LNCAP (cell line): ENCODE measurements around the gene POLR1C.

Source experiments
- TF ChIP-seq, protein P1 (sequence below): fragments of 450-650 bp; IDR thresholded peaks from 2 replicates; pipeline ENCODE4 v1.5.1; 2017; ENCODE audit warnings: mild to moderate bottlenecking

Gene POLR1C

DNA sequence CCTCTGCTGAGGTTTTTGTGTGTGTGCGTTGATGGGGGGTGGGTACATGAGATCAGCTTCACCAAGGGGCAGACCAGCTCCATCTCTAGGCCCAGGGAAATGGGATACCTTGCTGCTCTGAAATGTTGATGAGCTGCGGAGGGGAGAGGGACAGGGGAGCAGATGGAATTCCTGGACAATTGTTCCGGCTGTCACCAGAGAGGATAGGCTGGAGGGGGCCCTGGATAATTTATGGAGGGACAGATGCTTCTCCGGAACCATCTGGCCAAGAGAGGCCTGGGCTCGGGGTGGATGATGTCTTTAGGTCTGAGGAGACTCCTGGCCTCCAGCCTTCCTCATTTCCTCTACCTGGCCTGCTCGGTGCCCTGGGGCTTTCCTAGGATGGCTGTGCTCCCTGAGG lies 41.4 kb upstream of the POLR1C start:
- TF ChIP-seq, protein P1, sequence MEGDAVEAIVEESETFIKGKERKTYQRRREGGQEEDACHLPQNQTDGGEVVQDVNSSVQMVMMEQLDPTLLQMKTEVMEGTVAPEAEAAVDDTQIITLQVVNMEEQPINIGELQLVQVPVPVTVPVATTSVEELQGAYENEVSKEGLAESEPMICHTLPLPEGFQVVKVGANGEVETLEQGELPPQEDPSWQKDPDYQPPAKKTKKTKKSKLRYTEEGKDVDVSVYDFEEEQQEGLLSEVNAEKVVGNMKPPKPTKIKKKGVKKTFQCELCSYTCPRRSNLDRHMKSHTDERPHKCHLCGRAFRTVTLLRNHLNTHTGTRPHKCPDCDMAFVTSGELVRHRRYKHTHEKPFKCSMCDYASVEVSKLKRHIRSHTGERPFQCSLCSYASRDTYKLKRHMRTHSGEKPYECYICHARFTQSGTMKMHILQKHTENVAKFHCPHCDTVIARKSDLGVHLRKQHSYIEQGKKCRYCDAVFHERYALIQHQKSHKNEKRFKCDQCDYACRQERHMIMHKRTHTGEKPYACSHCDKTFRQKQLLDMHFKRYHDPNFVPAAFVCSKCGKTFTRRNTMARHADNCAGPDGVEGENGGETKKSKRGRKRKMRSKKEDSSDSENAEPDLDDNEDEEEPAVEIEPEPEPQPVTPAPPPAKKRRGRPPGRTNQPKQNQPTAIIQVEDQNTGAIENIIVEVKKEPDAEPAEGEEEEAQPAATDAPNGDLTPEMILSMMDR: no peak

DNA sequence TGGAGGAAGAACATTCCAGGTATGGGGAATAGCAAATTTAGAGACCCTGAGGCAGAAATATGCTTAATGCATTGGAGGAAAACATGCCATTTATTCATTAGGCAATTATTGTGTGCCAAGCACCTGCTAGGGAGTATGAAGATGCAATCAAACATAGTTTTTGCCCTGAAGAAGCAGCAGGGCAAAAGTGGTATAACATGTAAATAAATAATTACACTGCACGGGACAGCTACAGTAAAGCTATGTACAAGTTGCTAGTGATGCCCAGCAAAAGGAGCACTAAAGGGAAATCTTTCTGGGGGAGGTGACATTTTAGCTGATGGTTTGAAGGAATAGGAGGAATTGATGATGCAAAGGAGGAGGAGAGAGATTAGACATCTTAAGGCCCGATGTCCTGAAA lies 40.1 kb upstream of the POLR1C start:
- TF ChIP-seq, protein P1: no peak

DNA sequence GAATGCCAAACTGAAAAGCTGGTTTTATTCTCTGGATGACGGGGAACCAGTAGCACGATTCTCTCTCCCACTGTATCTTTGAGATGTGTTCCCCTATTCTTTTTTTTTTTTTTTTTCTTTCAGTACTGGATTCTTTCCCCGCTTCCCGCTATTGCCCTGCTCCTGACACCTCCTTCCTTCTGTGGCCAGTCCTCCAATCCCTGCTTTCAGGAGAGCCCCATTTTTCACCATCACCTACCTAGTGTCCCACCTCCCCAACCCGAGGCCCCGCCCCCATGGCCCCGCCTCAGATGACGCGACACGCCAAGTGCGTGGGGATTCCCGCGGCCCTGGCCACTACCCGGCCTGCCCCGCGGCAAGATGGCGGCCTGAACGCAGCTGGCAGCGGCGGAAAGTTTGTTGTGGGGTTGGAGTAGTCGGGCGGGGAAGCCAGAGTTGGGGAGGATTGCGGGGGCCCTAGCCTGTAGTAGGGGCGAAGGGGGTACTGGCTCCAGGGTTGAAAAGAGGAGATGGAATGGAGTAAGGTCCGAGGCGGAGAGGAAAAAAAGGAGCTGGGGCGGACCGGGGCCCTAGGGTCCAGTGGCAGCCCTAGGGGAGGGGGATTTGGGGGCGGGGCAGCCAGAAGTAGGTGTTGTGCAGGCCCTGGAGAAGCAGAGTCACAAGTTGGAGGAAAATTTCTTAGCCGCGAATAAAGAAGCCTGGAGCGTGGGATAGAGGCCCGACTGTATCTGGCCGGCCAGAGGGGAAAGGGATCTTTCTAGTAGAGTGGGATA lies 39.5 kb upstream of the POLR1C start, which contains the start of gene TJAP1:
TSS of gene TJAP1 (plus strand) at position 336 of the 773 bp plus-strand sequence. CDS start 21,432 bp downstream, outside the sequence.
- TF ChIP-seq, protein P1: no peak

DNA sequence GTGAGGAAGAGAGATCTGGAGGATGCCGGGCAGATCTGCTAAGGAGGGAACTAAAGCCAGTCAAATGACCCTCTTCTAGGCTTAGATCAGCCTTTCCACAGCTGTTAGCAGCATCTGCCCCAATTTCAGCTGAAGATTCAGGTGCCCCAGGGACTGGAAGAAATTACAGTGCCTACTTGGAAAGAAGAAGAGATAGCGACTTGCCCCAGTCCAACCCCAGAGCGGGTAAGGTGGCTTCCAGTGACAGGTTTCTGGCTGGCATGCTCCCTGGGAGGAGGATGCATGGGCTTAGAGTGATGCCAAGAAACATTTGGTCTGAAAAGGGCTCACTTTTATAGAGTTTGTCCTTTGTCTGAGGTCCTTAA lies 38.9 kb upstream of the POLR1C start:
- TF ChIP-seq, protein P1: no peak

DNA sequence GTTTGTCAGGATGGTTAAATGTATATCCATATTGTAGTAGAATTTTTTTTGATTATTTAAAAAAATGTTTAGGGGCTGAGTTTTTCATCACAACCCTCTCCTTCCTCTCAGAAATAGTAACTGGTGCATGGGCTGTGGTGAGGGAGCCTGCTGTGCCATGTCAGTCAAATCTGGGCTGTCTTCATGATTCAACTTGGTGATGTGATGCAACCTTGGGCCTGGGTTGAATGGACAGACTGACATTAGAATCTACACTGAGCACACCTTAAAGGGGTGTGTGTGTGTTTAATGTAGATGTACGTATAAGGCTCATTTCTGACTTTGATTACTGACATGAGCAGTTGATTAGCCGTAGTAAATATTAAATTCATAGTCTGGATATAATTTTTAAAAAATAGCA lies 35.8 kb upstream of the POLR1C start:
- TF ChIP-seq, protein P1: no peak

DNA sequence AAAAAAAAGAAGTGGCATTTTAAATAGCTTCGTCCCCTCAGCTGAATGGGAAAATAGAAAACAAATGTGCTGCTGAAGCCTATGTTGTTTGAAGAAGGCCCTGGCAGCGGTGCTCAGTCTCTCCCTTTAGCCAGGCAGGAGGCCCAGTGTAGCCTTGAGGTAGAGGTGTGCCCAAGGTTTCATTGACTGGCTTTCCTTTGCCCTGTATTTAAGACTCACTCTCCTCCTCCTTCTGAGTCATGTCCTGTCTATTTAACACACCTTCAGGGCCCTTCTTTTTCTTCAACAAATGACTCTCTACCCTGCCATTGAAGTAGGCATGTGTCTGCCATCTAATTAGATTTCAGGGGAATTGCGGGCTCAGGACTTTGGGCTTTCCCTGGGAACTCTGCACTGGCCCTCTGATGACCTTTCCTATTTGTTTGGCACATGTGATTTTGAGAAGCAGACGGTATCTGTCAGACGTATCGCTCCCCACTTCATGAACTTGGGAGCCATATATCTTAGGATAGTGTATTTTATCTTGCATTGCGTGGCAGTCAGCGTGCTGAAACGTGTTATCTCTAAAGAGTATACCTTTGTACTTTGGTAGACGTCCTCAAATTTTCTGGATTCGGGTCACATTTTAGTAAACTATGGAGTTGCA lies 35.2 kb upstream of the POLR1C start:
- TF ChIP-seq, protein P1: no peak

DNA sequence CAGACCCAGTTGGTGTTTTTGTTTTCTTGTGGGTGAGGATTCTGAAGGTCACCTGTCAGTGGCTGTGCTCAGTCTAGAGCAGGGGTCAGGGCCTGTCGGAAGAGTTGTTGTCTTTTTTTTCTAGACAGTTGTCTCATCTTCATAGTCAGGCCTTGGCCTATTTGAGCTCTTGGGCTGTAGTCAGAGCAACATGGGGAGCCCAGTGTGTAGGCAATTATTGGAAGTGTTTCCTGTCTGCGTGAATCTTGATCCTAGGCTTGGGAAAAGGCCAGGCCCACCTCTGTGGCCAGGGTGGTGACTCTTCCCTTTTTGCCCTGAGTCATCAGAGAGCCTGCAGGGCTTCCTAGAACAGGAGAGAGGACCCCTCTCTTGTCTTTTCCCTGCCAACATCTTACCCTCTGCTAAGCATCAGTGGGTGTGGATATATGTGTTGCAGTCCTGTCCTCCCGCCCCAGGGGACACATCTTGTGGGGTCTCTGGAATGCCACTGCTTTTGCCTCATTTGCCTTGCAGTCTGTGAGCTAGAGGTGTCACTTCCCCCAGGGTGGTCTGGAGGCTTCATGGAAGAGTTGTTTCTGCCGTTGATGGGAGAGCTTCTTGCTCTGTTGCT lies 28.1 kb upstream of the POLR1C start:
- TF ChIP-seq, protein P1: no peak
